ENCODE data around the gene SZRD1.

The SZRD1 gene

DNA sequence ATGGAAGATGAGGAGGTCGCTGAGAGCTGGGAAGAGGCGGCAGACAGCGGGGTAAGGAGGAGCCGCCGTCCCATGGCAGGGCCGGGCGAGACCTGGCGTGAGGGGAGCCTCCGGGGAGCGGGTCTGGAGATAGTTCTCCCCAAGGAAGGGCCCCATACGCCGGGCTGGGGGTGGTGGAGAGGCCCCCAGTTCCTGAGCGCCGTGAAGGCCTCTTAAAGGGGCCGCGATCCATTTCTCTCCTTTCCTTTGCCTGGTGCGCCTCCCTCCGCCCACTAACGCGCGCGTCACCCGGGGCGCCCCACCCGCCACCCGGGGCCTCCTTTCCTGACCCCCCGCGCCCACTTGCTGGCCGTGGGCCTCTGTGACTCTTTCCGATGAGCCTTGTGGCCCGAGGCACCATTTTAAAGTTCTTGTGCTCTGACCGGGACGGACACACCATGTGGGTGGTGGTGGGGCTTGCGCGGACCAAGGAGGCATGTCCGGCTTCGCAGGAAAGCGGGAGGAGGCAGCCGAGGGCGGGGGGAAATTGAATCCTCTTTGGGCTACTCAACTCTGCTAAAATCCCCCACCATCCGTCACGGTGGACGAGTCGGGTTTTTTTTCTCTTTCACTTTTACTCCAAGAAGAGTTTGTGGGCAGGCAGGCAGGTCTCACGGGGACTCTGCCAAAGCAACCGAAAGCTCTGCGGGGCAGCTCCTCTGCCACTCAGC is 371 bp downstream of the SZRD1 start:
- DNase-seq (ENCODE audit: low spot score): no peak

DNA sequence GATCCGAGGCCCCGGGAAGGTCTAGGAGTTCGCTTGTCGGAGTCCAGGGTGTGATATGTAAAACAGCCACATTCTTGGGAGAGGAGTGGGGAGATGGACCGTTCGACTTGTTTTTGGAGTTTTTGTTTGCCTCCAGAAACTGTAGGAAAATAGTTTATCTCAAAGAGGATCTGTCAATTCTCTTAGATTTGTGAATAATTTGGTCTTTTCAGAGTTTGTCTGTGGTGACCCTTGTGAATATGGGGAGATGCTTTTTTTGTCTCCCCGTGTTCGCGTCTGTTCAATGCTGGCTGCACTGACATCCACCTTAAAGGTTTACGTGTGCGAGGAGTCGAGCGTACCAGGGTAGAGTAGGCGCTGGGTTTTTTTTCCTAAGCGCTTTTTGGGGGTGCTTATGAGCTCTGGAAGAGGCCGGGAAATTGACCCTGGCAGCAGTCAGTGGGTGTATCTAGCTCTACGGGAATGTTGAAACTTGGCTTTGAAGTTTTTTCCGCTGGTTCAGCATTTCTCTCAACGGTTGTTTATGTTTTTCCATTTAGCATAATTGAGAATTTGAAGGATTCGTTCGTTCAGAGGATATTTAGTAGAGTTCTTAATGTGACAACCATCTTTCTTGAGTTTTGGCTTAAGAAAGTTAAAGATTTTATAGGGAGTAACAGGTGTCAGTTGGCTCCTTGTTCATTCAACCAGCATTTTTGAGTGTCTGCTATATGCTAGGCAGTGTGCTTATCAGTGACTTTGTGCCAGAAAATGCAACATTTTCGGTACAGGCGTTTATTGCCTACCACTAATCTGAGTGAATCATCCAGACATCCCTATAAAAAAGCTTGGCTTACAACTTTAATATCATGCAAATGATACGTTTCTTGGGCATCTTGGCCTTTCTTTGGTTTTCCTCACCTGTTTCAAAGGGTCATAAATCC is 1.2 kb downstream of the SZRD1 start:
- no peak for DNase-seq (ENCODE audit: low spot score)

DNA sequence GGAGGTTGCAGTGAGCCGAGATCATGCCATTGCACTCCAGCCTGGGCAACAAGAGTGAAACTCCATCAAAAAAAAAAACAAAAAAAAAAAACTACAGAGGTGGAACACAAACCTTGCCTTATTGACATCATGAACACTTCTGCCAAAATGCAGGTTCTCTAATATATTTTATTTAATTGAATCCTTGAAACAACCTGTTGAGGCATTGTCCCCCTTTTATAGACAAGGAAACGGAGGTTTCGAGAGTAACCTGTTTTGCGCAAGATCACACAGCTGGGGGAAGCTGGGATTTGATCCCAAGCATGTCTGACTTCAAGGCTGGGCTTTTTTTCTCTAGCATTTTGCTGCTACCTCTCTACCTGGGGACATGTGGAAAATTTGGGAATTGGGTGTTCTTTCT is 2.8 kb downstream of the SZRD1 start:
- no peak for DNase-seq (ENCODE audit: low spot score)

DNA sequence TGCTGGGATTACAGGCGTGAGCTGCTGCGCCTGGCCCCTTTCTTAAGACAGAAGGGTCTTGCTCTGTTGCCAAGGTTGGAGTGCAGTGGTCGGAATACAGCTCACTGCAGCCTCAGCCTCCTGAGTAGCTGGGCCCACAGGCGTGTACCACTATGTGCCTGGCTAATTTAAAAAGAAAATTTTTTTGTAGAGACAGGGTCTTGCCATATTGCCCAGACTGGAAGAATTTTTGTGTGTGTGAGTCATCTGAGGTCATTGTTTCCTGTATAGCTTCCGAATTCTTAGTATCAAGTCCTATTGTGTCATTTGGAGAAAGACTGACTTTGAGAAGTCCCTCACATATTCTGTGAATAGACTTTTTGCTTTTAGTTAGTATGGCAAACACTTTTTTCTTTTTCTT is 4.7 kb downstream of the SZRD1 start:
- no peak for DNase-seq (ENCODE audit: low spot score)

DNA sequence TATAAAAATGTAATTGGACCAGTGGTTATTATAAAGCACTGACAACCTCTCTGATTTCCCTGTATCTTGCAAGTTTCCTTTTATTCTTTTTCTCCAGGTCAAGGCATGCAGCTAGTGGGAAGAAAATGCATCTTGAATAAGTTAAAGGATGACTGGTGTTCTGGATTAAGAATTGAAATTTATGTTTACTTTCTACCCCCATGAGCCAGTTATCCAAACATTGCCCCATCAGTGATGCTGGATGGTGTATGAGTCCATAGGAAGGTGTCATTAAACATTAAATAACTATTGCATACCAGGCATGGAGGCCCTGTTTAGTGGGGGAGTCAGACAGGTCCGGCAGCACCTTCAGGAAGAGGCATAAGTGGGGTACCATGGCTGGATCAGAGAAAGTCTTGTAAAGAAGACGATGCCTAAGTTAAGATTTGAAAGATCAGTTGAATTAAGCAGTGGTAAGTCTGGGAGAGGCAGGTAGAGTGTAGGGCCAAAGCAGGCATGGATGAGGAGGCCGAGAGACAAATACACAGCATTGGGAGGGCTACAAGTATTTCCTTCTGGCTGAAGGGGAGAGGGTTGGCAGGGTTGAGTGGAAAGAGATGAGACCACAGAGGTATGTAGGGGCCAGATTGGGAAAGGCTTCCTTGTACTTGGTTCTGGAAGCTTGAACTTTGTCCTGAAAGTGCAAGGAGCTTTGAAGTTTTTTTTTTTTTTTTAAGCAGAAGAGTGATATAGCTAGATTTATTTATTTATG is 5.7 kb downstream of the SZRD1 start:
- DNase-seq (ENCODE audit: low spot score): no peak

DNA sequence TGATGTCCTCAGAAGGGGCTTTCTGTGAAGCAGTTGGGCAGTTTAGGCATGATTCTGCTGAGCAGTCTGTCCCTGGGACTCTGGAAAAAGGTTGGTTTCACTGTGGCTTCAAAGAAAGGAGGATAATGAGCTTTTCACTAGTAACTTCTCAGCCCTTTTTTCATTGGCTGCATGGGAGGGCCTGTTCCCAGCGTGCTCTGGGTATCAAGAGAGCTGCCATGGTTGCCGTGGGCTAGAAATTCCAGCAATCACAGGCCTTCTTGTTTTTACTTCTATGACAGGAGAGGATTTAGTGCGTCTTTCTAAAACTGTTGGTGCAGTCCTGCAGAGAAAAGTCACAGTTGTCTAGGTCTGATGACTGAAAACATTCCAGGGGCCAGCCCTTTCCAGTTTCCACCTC is 7.2 kb downstream of the SZRD1 start:
- DNase-seq (ENCODE audit: low spot score): no peak

DNA sequence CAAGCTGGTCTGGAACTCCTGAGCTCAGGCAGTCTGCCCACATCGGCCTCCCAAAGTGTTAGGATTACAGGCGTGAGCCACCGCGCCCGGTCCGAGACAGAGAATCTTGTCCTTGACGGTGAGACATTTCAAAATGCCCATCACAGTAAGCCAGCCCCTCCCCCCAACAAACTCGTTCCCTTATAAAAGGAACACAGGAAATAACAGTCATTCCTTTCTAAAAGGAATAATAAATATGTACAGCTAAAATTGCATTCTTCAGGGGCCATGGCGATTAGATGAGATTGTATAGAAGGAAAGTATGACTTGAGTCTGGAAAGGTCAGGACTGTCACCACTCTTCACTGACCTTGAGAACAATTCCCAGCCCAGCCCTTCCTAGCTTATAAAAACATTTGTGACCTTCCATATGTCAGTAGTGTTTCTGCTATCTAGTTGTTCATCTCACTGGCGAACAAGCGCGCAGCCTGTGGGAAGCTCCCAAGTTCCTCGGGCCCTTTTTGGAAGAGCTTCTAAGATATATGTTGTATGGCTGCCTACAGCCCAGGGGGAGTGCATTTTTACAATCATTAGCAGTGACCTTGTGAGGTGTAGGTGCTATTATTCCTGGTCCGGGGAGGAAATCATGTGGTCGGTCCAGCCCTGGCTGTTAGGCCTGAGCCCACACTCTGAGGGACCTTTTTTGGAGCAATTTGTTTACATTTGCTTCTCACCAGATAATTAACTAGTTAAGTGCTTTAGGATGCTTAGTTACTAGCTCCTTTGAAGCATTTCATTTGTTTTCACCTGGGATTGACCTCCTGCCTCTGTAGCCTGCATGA is 8.7 kb downstream of the SZRD1 start:
- no peak for DNase-seq (ENCODE audit: low spot score)

DNA sequence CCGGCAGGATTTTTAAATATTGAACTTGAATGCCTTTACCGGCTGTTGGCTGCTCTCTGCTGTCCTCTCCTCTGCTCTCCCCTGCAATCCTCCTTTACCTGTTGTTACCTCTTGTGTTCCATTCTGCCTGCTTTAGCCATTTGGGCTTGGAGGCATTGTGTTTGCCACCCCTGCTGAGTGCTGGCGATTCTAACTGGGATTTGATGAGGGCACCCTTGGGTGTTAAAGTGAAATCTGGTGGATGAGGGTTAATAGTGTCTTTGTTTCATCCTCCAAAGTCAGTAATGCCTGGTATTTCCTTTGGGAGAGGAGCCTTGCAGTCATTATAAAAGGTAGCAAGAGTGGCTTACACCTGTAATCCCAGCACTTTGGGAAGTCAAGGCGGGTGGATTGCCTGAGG is 9.9 kb downstream of the SZRD1 start:
- no peak for DNase-seq (ENCODE audit: low spot score)

DNA sequence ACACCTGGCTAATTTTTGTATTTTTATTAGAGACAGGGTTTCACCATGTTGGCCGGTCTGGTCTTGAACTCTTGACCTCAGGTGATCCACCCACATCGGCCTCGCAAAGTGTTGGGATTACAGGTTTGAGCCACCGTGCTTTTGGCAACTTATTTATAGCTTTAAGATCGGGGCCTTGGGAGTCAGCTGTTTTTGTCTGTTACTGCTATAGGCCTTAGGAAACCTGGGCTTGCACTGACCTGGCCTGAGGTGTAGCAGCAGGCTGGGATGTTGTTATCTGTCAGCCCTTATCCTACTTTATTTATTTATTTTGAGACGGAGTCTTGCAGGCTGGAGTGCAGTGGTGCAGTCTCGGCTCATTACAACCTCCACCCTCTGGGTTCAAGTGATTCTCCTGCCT is 11.4 kb downstream of the SZRD1 start:
- DNase-seq (ENCODE audit: low spot score): no peak

DNA sequence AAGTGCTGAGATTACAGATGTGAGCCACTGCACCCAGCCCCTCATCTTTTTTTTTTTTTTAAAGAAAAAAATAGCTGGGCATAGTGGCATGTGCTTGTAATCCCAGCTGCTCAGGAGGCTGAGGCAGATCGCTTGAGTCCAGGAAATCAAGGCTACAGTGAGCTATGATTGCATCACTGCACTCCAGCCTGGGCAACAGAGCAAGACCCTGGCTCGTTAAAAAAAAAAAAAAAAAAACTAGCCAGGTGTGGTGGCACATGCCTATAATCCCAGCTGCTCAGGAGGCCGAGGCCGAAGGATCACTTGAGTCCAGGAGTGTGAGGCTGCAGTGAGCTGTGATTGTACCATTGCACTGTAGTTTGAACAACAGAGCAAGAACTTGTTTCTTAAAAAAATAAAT is 13.8 kb downstream of the SZRD1 start:
- no peak for DNase-seq (ENCODE audit: low spot score)

DNA sequence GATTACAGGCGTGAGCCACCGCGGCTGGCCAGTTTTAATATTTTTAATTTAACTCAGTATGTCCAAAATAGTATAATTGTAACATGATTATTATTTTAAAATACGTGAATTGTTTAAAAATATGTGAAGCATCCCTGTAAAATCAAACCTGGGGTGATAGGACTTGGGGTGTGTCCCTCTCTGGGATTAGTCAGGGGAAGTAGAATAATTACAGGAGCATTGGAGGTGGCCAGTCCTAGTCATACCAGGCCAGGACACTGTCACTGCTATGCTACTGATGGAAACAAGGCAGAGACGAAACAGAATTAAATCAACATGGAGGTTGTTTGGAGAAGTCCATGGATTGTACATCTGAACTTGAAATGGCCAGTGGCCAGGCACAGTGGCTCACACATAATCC is 16.8 kb downstream of the SZRD1 start:
- no peak for DNase-seq (ENCODE audit: low spot score)

DNA sequence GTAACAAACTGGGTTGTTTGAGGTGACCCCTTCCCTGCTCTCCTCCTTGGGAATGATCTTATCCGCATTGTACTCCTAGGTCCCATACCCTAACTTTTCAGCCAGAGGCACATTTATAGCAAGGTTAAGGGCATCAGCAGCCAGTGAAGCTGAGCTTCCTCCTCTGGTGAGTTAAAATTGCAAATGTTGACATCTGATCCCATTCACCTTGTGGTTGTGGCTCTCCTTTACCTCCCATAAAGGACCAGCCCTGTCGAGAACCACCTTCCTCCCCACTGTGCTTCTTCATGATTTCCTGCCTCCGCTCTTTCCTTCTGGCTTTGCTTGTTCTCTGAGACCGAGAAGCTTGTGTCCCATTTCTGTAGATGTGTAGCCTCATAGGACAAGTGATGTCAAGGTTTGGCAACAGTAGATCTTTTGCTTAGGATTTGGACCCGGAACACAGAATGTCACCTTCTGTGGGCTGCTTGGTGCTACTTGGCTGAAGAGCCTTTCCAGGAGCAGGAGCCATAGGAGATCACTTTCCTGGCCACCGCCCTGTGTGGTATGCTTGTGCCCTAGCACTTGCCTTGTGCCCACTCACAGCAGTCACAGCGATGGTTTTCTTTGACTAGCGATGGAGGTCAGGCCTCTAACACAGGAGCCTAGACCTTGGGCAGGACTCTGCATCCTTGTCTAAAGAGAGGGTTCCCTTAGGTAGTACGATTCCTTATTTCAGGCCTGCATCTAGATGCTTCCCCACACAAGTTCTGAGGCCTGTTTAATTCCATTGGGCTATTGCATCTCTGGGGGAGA is 18.8 kb downstream of the SZRD1 start:
- no peak for DNase-seq (ENCODE audit: low spot score)

DNA sequence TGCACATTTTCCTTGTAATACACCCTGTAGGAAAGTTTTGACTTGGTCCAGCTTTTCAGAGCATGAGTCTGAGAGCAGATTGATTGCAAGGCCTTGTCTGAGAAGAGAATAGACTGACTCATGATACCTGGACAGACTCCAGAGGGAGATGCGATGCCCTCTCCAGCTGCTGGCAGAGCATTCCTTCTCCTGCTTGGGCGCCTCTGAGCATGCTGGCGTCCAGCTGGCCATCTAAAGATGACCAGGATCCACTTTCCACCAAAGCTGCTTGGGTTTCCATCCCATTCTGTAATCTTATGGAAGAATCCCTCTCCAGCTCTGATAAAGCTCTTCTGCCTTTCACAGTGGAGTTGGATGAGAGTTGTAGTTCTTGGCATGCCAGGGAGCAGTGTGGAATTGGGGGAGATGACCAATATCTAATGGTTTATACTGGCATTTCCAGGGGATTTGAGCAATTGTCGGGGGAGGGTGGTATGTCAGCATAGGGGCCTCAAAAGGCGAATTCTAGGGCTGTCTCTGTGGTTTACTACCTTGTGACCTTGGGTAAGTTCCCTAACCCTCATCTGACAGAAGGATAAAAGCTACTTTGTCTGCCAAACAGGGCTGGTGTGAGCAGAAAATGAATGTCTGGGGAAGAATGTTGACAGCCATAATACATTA is 19.5 kb downstream of the SZRD1 start:
- DNase-seq (ENCODE audit: low spot score): peak; percentile 31

DNA sequence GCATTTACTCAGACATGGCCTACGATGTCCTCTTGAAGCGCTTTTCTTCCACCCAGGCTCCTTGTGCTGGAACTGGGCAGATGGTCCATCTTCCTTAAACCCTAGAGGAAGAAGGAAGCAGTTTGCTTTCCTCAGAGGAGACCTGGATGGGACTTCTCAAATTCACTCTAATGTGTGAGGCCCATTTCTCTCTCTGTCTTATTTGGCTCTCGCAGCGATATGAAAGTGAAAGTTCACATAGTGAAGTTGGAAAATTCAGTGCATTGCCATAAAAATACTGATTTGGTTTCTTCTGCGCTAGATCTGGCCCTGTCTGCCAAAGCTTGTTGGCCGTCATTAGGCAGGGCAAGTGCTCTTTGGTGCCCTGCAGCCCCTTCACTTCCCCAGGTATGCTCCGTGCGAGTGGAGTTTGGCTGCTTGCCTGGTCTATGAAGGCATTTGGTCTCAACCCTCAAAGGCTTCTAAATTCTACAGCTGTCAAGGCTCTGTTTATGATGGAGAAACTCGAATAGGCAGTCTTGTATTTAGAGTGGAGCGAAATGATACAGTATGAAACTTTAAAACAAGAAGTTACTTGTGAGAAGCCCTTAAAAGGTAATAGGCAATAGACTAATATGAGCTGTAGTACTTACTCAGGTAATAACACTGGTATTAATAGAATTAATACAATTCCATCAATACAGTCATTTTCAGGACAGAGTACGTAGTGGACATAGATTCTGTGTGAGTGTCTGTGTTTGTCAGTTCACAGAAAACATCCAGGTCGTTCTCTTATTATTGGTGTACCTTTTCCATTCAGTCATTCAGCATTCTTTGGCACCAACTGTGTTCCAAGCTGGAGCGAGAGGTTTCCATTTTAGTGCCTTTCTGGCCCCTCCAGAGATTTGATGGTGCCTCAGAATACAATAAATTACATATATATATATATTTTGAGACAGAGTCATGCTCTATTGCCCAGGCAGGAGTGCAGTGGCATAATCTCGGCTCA is 20.5 kb downstream of the SZRD1 start:
- DNase-seq (ENCODE audit: low spot score): no peak

DNA sequence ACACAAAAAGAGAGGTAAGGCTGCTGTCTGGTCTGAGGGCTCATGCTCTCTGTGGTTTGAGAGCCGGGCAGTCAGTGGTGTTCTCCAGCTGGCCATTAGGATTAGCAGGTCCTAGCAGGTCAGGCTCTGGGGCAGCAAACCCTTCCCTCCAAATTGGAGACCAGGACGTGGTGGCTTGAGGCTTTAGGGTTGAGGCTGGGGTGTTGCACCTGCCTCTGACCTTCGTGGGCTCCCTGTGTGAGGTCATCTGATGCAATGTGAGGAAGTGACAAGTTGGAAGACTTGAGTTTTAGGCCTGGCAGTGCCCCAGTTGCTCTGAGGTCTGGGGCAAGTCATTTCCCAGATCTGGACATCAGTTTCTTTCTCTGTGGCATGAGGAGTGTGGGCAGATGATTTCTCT is 24.4 kb downstream of the SZRD1 start:
- DNase-seq (ENCODE audit: low spot score): no peak

DNA sequence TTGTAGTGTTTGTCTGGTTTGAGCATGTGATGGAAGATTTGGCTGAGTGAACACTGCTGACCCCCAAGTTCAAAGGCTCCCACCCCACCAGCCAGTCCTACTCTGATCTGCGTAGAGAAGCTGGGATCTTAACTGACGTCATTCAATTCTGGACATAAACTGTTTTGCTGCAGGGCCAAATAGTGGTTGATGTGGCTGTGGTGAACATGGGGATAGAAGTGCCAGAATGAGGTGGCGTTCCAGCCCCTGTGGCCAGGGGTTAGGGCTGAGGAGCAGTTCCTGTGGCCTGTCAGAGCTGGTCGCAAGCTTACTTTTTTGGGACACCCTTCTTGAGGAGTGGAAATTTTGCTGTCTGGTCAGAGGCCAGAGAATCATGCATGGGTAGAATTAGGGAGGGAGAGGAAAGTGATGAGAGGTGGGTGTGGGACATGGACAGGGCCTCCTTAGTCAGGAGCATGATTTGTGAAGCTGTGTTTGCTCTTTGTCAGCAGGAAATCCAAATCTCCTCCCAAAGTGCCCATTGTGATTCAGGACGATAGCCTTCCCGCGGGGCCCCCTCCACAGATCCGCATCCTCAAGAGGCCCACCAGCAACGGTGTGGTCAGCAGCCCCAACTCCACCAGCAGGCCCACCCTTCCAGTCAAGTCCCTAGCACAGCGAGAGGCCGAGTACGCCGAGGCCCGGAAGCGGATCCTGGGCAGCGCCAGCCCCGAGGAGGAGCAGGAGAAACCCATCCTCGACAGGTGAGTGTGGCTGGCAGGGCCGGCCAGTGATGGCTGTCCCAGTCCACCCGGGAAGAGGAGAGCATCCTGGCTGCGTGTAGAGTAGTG is 25.9 kb downstream of the SZRD1 start:
- DNase-seq (ENCODE audit: low spot score): no peak

DNA sequence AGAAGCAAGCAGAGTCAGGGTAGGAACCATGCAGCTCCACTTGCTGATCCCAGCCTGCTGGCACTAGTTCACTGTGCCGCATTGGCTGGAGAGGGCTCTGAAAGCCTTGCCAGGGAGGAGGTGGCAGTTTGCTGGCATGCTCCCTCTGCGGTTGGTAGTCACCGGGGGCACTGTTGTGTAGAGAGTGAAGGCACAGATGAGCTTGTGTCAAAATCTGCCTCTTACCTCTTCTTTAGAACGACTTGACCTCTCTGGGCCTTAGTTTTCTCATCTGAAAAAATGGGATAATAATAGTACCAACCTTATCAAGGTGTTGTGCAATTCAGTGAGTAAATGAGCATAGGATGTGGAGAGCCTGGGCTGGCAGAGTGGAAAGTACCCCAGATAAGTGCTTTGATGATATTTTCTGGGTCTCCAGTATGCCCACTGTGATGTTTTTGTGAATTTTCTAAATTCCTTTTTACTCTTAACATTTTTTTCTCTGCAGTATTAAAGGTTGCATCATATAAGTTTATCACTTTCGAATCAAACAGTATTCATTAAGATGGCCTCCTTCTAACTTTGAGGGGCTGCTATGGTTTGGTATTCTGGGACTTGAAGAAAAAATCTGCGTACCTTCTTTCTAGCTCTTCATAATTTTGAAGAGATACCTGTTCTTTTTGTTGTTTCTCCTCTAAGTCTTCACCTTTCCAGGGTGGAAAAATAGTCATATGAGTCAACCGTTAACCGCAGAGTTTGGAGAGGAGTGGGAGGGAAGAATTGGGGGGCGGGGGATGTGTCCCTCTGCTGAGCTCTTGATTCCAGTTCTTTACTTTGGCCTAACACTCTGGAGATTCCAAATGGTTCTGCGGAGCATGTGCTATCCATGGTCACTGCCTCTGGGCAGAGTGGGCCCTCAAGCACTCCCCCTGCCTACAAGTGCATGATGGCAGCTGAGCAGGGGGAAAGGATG is 26.8 kb downstream of the SZRD1 start:
- DNase-seq (ENCODE audit: low spot score): peak; percentile 45
